Measurements from ENCODE around the gene P2RX7.

P2RX7 gene

DNA sequence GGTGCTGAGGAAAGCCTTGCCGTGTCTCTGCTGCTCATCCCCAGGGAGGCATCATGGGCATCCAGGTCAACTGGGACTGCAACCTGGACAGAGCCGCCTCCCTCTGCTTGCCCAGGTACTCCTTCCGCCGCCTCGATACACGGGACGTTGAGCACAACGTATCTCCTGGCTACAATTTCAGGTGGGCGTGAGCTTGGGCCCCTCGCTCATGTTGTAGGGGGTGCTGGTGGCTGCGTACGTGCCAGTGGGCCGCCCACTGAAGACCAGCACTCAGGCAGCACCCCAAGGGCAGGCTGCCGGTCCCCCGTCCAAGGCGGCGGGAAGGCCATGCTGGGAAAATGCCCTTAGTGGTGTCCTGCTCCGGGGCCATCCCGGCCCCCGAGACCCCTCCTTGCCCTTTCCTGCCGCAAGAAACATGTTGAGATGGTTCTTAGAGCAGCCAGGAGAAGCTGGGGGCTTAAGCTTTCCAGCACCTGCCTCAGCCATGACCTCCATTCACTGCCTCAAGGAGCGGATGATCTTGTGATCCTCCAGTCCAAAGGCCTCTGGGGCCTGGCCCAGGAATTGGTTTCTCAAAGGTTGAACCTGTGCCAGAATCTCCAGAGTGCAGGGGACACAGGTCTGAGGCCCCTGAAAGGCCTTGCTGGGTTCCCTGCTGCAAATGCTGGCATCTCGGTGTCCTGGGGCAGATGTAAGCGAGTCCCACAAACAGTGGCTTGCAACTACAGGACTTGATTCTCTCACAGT, 96.4 kb downstream of the P2RX7 start:
- ATAC-seq, result no peak
- TF ChIP-seq, protein P1, sequence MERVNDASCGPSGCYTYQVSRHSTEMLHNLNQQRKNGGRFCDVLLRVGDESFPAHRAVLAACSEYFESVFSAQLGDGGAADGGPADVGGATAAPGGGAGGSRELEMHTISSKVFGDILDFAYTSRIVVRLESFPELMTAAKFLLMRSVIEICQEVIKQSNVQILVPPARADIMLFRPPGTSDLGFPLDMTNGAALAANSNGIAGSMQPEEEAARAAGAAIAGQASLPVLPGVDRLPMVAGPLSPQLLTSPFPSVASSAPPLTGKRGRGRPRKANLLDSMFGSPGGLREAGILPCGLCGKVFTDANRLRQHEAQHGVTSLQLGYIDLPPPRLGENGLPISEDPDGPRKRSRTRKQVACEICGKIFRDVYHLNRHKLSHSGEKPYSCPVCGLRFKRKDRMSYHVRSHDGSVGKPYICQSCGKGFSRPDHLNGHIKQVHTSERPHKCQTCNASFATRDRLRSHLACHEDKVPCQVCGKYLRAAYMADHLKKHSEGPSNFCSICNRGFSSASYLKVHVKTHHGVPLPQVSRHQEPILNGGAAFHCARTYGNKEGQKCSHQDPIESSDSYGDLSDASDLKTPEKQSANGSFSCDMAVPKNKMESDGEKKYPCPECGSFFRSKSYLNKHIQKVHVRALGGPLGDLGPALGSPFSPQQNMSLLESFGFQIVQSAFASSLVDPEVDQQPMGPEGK (CRISPR knock-in tag; IDR thresholded peaks at IDR 0.05; ENCODE audit: borderline replicate concordance), result no peak
- TF ChIP-seq SNAI2 (CRISPR knock-in tag; IDR thresholded peaks at IDR 0.05) (no peak), ZNF70 (CRISPR knock-in tag; IDR thresholded peaks at IDR 0.05) (no peak), PPARA (CRISPR knock-in tag; IDR thresholded peaks at IDR 0.05; ENCODE audit: borderline replicate concordance) (no peak)

DNA sequence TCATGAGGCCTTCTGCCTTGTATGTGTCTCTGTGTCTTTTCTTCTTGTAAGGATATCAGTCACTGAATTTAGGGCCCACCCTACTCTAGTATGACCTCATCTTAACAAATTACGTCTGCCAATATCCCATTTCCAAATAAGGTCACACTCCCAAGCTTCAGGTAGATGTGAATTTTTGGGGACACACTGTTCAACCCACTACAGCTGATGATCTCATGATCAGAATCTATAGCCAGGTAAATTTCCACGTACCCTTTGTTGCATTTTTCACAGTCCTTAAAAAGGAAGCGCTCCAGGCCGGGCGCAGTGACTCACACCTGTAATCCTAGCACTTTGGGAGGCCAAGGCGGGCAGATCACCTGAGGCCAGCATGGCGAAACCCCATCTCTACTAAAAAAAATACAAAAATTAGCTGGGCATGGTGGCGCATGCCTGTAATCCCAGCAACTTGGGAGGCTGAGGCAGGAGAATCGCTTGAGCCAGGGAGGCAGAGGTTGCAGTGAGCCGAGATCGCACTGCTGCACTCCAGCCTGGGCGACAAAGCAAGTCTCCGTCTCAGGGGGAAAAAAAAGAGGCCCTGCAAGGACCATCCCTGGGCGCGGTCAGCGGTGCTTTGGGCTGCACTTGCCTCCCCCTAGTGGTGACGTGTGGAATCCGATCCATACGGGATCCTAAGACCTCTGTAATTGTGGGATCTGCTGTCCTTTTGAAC, 97.3 kb downstream of the P2RX7 start:
- peak; percentile 94 for ATAC-seq

DNA sequence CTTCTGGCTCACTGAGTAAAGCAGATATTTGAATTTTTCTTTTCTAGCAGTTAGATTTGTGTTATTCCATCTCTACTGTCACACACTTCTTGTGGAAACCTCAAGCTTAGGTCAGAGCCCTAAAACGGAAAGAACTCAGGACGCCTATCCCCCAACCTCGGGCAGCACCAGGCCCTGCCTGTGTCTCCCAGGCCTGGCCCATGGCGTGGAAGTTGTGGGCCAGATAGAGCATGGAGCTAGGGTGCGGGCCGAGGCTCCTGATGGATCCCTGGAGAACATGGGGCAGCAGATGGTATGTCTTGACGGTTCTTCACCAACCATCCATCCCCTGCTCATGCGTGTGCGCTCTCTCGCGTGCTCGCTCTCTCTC, 97.8 kb downstream of the P2RX7 start:
- TF ChIP-seq TOX (CRISPR knock-in tag; IDR thresholded peaks at IDR 0.05; ENCODE audit: borderline replicate concordance) (no peak), ESRRG (CRISPR knock-in tag; IDR thresholded peaks at IDR 0.05) (no peak), PPARA (CRISPR knock-in tag; IDR thresholded peaks at IDR 0.05; ENCODE audit: borderline replicate concordance) (no peak), ZC3H10 (CRISPR knock-in tag; IDR thresholded peaks at IDR 0.05) (no peak), SNAI2 (CRISPR knock-in tag; IDR thresholded peaks at IDR 0.05) (no peak), BACH2 (CRISPR knock-in tag; IDR thresholded peaks at IDR 0.05; ENCODE audit: borderline replicate concordance) (no peak), ZNF8 (CRISPR knock-in tag; IDR thresholded peaks at IDR 0.05) (no peak), ZFP30 (CRISPR knock-in tag; IDR thresholded peaks at IDR 0.05) (no peak), RARB (CRISPR knock-in tag; IDR thresholded peaks at IDR 0.05) (no peak), CSDC2 (CRISPR knock-in tag; IDR thresholded peaks at IDR 0.05) (no peak), ZNF565 (CRISPR knock-in tag; conservative IDR thresholded peaks at IDR 0.05; ENCODE audit: low read depth) (no peak)
- TF ChIP-seq, protein P2, sequence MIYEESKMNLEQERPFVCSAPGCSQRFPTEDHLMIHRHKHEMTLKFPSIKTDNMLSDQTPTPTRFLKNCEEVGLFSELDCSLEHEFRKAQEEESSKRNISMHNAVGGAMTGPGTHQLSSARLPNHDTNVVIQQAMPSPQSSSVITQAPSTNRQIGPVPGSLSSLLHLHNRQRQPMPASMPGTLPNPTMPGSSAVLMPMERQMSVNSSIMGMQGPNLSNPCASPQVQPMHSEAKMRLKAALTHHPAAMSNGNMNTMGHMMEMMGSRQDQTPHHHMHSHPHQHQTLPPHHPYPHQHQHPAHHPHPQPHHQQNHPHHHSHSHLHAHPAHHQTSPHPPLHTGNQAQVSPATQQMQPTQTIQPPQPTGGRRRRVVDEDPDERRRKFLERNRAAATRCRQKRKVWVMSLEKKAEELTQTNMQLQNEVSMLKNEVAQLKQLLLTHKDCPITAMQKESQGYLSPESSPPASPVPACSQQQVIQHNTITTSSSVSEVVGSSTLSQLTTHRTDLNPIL (CRISPR knock-in tag; IDR thresholded peaks at IDR 0.05; ENCODE audit: low read depth), result no peak
- TF ChIP-seq, protein P1 (CRISPR knock-in tag; IDR thresholded peaks at IDR 0.05; ENCODE audit: borderline replicate concordance), result no peak
- peak; percentile 8; the same call in 2 of the 3 replicates for ATAC-seq

DNA sequence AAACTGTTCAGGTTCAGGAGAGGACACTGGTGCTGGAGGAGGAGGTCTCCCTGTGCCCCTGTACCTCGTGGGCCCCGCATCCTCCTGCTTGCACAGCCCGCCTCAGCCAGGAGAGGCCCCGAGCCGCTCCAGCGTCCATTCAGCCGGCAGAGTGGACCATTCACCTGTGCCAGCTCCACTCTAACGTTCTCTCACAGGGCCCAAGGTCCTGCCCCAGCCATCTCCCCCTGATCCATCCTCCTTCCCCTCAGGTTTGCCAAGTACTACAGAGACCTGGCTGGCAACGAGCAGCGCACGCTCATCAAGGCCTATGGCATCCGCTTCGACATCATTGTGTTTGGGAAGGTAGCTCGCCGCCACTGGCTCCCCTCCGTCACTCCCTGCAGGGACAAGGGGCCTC, 99.5 kb downstream of the P2RX7 start:
- no peak for ATAC-seq

More for the DNA sequence above, 99.5 kb downstream of the P2RX7 start:
- TF ChIP-seq, protein P3, sequence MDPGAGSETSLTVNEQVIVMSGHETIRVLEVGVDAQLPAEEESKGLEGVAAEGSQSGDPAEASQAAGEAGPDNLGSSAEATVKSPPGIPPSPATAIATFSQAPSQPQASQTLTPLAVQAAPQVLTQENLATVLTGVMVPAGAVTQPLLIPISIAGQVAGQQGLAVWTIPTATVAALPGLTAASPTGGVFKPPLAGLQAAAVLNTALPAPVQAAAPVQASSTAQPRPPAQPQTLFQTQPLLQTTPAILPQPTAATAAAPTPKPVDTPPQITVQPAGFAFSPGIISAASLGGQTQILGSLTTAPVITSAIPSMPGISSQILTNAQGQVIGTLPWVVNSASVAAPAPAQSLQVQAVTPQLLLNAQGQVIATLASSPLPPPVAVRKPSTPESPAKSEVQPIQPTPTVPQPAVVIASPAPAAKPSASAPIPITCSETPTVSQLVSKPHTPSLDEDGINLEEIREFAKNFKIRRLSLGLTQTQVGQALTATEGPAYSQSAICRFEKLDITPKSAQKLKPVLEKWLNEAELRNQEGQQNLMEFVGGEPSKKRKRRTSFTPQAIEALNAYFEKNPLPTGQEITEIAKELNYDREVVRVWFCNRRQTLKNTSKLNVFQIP (CRISPR knock-in tag; IDR thresholded peaks at IDR 0.05; ENCODE audit: borderline replicate concordance, low read depth), result no peak
- TF ChIP-seq TCF4 (CRISPR knock-in tag; IDR thresholded peaks at IDR 0.05; ENCODE audit: borderline replicate concordance), result no peak
- TF ChIP-seq SNAI2 (CRISPR knock-in tag; IDR thresholded peaks at IDR 0.05), result no peak
- TF ChIP-seq TOX (CRISPR knock-in tag; IDR thresholded peaks at IDR 0.05; ENCODE audit: borderline replicate concordance), result no peak
- TF ChIP-seq, protein P2 (CRISPR knock-in tag; IDR thresholded peaks at IDR 0.05; ENCODE audit: low read depth), result no peak
- TF ChIP-seq, protein P4, sequence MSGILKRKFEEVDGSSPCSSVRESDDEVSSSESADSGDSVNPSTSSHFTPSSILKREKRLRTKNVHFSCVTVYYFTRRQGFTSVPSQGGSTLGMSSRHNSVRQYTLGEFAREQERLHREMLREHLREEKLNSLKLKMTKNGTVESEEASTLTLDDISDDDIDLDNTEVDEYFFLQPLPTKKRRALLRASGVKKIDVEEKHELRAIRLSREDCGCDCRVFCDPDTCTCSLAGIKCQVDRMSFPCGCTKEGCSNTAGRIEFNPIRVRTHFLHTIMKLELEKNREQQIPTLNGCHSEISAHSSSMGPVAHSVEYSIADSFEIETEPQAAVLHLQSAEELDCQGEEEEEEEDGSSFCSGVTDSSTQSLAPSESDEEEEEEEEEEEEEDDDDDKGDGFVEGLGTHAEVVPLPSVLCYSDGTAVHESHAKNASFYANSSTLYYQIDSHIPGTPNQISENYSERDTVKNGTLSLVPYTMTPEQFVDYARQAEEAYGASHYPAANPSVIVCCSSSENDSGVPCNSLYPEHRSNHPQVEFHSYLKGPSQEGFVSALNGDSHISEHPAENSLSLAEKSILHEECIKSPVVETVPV (CRISPR knock-in tag; IDR thresholded peaks at IDR 0.05), result no peak
- no peak for TF ChIP-seq ZNF70 (CRISPR knock-in tag; IDR thresholded peaks at IDR 0.05)
- no peak for TF ChIP-seq ZNF565 (CRISPR knock-in tag; conservative IDR thresholded peaks at IDR 0.05; ENCODE audit: low read depth)
- TF ChIP-seq ZFP3 (CRISPR knock-in tag; IDR thresholded peaks at IDR 0.05), result no peak
- TF ChIP-seq ZC3H10 (CRISPR knock-in tag; IDR thresholded peaks at IDR 0.05), result no peak
- TF ChIP-seq RARB (CRISPR knock-in tag; IDR thresholded peaks at IDR 0.05), result no peak
- no peak for TF ChIP-seq ESRRG (CRISPR knock-in tag; IDR thresholded peaks at IDR 0.05)

Measured in SK-N-SH treated with all-trans-retinoic acid at 6 μM for 48 hours (cell line).